Cardiac atrium fibroblast (primary cell): Measurements from ENCODE around the gene MYOT. TPM values are rescaled to one million over a fixed set of nuclear protein-coding genes. Genes with fewer than 3 reads are reported as not detected.

Source experiments
- total RNA-seq: library from RNA; depleted of rRNA; stranded (reverse); fragments of >200 nt; gene quantifications from 2 replicates; pipeline ENCODE4 v1.2.3, GENCODE V29; 2015

MYOT gene
- total RNA-seq: not detected in 2 replicates

GRCh38 chr5:137867664-137868063, at the start of gene MYOT:
TSS of gene MYOT (plus strand) at chr5:137867860. CDS start at chr5:137870652, 2,792 bp downstream.

GRCh38 chr5:137888863-137889759, 21.5 kb downstream of the MYOT start, which contains the start of gene PKD2L2:
TSS of gene PKD2L2 (plus strand) at chr5:137889457. CDS start at chr5:137889492, 35 bp downstream.

Other genes starting within 250 kb of the MYOT start
- 2.5 and 6.3 TPM in 2 replicates for gene KLHL3, start 131.8 kb upstream of the MYOT start, total RNA-seq
- gene HNRNPA0, start 113.5 kb upstream of the MYOT start, total RNA-seq: 6.7 and 8.4 TPM in 2 replicates
- gene PKD2L2, start 21.6 kb downstream of the MYOT start, total RNA-seq: not detected in 2 replicates
- gene FAM13B, start 165.2 kb downstream of the MYOT start, total RNA-seq: 5.8 and 6.8 TPM in 2 replicates
- not detected in 2 replicates for gene WNT8A, start 216.2 kb downstream of the MYOT start, total RNA-seq